Osteocyte (in vitro differentiated cells): ENCODE measurements around the gene DCDC1. TPM values are rescaled to one million over a fixed set of nuclear protein-coding genes. Genes with fewer than 3 reads are reported as not detected.
A peak's percentile ranks its signal among the peaks of the same experiment; 100 is the strongest.

ENCODE experiments used
- DNase-seq: peaks from one replicate; pipeline ENCODE4 v3.0.0; 2021; ENCODE audit warnings: mixed read lengths; ENCODE audit not compliant: unreplicated experiment; ENCODE audit errors: extremely low spot score
- H3K27ac Mint-ChIP-seq: one replicate; pipeline ENCODE4 v1.8.0; 2021; ENCODE audit warnings: mild to moderate bottlenecking, mixed read lengths; ENCODE audit not compliant: unreplicated experiment
- H3K27me3 Mint-ChIP-seq: one replicate; pipeline ENCODE4 v1.8.0; 2021; ENCODE audit warnings: mixed read lengths; ENCODE audit not compliant: unreplicated experiment
- H3K36me3 Mint-ChIP-seq: one replicate; pipeline ENCODE4 v1.8.0; 2021; ENCODE audit warnings: mixed read lengths; ENCODE audit not compliant: unreplicated experiment
- H3K4me1 Mint-ChIP-seq: one replicate; pipeline ENCODE4 v1.8.0; 2021; ENCODE audit warnings: mixed read lengths; ENCODE audit not compliant: unreplicated experiment
- H3K4me3 Mint-ChIP-seq: one replicate; pipeline ENCODE4 v1.8.0; 2021; ENCODE audit warnings: mild to moderate bottlenecking, moderate library complexity, mixed read lengths; ENCODE audit not compliant: unreplicated experiment
- H3K9me3 Mint-ChIP-seq: one replicate; pipeline ENCODE4 v1.8.0; 2021; ENCODE audit warnings: mixed read lengths; ENCODE audit not compliant: unreplicated experiment
- total RNA-seq: library from RNA; stranded (reverse); gene quantifications from 2 replicates; pipeline ENCODE4 v1.2.1, GENCODE V29; 2021
- TF ChIP-seq, protein P1 (sequence below): fragments of 200-600 bp; sonication (generic); IDR thresholded peaks from 2 replicates; pipeline ENCODE4 v1.5.0; 2021; ENCODE audit warnings: antibody characterized with exemption, mild to moderate bottlenecking, moderate library complexity

The DCDC1 gene
- total RNA-seq, 1 donor from 2014 or later, result not detected

DNA sequence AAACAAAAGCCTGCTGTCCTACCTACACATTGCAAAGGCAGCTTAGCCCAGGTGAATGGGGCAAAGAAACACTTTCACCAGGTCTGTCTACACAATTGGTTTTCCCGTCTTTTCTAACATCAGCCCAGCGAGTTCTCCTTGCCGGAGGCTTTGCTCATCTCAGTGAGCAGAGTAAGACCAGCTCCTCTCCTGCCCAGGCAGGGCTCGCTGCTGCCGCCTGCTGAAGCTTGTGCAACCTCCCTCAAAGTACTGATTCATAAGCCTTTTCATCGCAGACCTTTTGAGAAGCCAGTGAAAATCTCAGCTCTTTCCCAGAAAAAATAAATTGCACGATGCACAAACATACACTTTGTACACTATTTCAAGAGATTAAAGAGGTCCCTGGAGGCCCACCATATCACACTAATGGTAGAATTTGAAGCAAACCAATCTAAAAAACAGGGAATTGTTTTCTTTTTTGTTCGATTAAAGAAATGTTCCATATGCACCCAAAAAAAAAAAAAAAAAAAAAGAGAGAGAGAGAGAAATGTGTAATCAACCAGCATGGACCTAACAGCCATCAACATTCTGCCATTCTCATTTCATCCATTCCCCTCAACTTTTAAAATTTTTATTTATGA lies 455.3 kb downstream of the DCDC1 start:
- Mint-ChIP-seq H3K27ac (no peak overlapping the region), H3K9me3 (no peaks in the 10 kb centered on the region), H3K4me1 (no peaks in the 10 kb centered on the region), H3K36me3 (no peaks in the 10 kb centered on the region), H3K27me3 (peaks cover 24% of the 10 kb centered on the region), H3K4me3 (no peak overlapping the region)
- DNase-seq, result no peak
- TF ChIP-seq, protein P1, sequence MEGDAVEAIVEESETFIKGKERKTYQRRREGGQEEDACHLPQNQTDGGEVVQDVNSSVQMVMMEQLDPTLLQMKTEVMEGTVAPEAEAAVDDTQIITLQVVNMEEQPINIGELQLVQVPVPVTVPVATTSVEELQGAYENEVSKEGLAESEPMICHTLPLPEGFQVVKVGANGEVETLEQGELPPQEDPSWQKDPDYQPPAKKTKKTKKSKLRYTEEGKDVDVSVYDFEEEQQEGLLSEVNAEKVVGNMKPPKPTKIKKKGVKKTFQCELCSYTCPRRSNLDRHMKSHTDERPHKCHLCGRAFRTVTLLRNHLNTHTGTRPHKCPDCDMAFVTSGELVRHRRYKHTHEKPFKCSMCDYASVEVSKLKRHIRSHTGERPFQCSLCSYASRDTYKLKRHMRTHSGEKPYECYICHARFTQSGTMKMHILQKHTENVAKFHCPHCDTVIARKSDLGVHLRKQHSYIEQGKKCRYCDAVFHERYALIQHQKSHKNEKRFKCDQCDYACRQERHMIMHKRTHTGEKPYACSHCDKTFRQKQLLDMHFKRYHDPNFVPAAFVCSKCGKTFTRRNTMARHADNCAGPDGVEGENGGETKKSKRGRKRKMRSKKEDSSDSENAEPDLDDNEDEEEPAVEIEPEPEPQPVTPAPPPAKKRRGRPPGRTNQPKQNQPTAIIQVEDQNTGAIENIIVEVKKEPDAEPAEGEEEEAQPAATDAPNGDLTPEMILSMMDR, result peak; percentile 61

DNA sequence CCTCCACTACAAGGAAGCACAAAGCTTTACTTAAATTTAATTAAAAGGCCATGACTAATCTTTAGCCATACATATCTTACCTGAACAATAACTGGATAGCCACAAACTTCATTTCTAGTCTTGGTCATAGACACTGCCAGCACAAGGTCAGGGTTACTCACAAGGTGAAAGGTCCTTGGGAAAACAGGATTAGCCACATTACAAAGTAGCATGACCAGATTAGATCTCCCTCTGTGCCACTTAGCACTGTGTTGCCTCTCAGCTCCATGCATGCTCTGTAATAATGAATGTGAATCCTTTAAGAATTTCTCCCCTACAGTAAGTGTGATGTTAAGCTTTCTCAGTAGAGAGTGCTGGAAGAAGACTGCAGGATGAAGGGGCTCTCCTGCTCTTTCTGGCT lies 458.3 kb downstream of the DCDC1 start:
- no peak for DNase-seq
- no peak overlapping the region for H3K4me3 Mint-ChIP-seq
- TF ChIP-seq, protein P1, result no peak
- no peaks in the 10 kb centered on the region for H3K4me1 Mint-ChIP-seq
- H3K27me3 Mint-ChIP-seq, result peaks cover 11% of the 10 kb centered on the region
- H3K36me3 Mint-ChIP-seq, result no peaks in the 10 kb centered on the region
- no peak overlapping the region for H3K27ac Mint-ChIP-seq
- no peaks in the 10 kb centered on the region for H3K9me3 Mint-ChIP-seq

DNA sequence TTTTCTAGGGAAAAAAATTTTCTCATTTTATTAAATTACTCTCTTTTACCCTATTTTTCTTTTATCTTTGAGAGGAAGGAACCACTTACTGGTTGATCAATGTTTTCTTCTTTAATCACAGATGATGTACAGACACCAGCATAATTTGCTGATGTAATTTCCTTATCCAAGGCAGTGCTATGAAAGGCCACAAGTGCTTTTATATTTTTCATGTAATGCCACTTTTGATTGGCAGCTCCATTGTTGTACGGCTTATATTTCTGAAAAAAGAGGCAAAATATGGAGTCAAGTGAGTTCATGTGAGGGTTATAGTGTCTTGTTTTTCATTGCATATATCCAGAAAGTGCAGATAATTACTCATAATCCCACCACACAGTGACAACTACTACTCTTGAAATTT lies 460.7 kb downstream of the DCDC1 start:
- Mint-ChIP-seq H3K4me1 (no peaks in the 10 kb centered on the region), H3K27ac (no peak overlapping the region), H3K9me3 (no peaks in the 10 kb centered on the region), H3K27me3 (peaks cover 10% of the 10 kb centered on the region), H3K36me3 (no peaks in the 10 kb centered on the region), H3K4me3 (no peak overlapping the region)
- DNase-seq, result no peak
- TF ChIP-seq, protein P1, result no peak

DNA sequence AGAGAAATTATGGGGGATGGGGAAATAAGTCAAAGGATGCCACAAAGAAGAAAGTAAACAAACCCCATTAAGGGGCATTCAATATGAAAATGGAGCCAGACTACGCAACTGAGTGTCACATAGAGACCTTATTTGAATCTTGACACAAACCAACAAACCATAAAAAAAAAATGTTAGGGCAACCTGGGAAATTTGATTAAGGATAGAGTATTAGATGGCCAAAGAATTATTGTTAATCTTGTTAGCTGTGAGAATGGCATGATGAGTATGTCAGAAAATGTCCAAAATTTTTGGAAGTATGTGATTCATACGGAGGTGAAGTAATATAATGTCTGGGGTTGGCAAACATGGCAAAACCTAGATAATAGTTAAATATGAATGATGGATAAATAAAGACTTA lies 461.3 kb downstream of the DCDC1 start:
- Mint-ChIP-seq H3K9me3 (no peaks in the 10 kb centered on the region), H3K4me3 (no peak overlapping the region), H3K36me3 (no peaks in the 10 kb centered on the region), H3K4me1 (no peaks in the 10 kb centered on the region), H3K27me3 (peaks cover 13% of the 10 kb centered on the region), H3K27ac (no peak overlapping the region)
- no peak for DNase-seq
- TF ChIP-seq, protein P1, result no peak

DNA sequence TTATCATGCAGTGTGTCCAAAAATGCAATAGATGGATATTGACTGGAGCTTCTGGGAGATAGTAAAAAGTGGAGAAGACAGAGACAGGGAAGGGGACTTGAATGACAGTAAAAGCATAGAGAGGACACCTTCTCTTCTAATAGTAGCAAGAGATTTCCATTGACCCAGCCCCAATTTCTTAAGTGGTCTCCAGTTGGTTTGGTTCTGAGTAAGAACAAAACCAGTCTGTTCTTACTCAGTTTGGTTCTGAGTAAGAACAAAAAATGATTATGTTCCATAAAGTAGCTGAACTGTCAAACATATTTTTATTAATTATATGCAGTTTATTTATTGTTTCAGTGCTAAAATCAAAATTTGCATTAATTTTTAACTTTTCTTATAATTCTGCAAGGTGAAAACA lies 466.6 kb downstream of the DCDC1 start:
- Mint-ChIP-seq H3K27me3 (peaks cover 17% of the 10 kb centered on the region), H3K9me3 (no peaks in the 10 kb centered on the region), H3K4me1 (no peaks in the 10 kb centered on the region), H3K27ac (no peak overlapping the region), H3K36me3 (no peaks in the 10 kb centered on the region), H3K4me3 (no peak overlapping the region)
- TF ChIP-seq, protein P1, result no peak
- no peak for DNase-seq
